DMS 273 (cell line): ENCODE measurements around the gene LDB2.
"Not testable (repeated sequence)": the region's sequence is repeated elsewhere in the genome, so short reads cannot be mapped to it uniquely, and the experiment has no call there.

Experiments
- DNase-seq: peaks from one replicate; lab custom pipeline; 2025; ENCODE audit not compliant: unreplicated experiment; lab: John Stamatoyannopoulos, UW

LDB2 gene

DNA sequence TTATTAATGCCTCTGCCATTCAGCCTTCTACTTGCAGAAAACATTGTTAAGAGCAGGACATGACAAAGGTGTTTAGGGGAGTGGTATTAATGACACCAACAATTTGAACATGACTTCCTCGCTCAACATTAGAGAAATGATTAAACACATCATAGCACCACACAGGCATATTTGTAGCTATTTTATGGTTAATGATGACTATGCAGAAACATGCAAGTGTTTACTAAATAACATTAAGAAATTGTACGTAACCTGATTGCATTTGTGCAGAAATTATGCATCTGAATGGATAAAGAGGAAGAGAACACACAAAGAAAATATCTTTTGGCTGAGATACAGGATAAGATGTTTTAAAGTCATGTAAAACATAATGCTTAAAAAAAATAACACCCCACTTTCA, 323.5 kb downstream of the LDB2 start:
- no peak for DNase-seq

DNA sequence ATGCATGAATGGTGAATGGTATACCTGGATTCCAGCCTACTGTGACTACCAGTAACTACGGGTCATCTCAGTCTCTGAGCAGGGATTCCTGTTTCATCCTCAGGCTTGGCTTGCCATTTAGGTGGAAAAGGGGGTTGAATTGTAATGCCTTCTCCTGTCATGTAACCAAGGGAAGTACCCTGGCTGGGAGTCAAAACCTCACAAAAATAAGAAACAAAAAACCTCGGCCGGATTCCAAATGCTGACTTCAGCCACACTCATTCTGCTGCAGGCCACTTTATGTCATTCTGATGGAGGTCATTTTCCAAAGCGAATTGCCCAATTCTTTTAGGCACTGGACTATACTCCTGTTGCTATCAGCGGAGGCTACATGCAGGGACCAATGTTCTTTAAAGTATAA, 324.7 kb downstream of the LDB2 start:
- DNase-seq = no peak

- DNase-seq = no peak
Observed at GRCh38 chr4:16573206-16573605, 325.2 kb downstream of the LDB2 start.

DNA sequence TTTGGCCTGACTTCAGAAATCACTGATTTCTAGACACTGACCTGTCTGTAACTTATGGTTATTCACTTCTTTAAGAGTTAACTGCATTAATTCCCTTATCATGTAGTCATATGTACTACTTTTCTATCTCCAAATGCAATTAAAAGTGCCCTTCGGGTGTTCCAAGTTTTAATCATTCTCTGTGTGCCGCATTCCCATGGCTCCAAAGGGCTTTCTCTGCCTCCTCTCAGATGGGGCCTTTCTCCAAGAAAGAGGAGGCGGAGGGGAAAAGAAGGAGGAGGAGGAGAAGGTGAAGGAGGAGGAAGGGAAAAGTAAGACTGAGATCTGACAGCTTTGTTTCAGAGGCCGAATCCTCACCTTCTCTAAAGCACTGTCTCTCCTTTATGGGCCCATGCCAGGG, 325.8 kb downstream of the LDB2 start:
- DNase-seq = no peak

DNA sequence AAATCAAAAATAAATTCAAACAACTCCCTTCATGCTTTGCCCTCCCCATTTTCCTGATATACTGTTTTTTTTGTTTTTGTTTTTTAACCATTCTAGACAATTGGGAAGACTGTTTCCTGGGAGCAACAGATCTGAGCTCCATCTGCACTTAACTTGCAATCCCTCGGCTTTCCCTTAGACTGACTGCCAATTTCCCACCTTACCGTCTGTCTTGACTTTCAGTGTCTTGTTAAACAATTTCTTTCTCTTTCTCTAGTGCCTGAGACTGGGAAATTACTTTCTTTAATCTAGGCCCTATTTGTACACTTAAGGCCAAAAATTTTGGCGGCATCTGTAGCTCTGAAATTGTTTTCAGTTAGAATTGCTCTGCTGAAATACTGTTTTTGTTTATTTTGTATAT, 326.3 kb downstream of the LDB2 start:
- DNase-seq = peak; percentile 0

DNA sequence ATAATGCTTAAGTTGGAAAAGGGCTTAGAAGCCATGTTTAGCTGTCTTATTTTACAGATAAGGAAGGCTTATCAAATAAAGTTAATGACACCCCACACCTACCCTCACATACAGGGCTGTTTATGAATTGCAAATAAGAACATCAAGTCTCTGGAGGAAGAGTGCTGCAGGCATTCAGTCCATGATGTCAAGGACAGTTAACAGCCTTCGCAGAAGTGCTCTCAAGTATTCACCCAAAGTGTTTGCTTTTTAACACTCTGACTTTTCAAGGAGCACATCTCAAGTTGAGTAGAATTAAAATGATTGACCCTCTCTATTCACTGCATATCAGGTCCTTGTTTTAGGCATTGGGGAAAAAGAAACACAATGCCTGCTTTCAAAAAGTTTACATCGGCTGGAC, 328.7 kb downstream of the LDB2 start:
- no peak for DNase-seq

- not testable (repeated sequence) for DNase-seq
Observed at GRCh38 chr4:16557316-16557715, 341.1 kb downstream of the LDB2 start.

- DNase-seq = no peak
Observed at GRCh38 chr4:16555156-16555555, 343.3 kb downstream of the LDB2 start.

DNA sequence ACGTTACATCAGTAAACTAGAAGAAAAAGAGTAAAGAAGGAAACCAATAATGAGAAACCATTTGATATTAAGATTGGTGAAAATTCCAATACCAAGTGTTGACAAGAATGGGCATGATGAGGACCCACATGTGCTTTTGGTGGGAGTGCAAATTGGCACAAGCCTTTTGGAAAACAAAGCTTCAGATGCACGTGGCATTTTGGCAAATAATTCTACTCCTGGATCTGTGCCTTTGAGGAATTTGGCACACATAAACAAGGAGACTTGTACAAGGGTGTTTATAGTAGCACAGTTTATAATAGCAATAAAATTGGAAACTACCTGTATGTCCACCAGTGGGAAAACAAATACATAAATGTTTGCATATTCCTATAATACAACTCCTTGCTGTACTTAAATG, 347.9 kb downstream of the LDB2 start:
- DNase-seq = no peak

DNA sequence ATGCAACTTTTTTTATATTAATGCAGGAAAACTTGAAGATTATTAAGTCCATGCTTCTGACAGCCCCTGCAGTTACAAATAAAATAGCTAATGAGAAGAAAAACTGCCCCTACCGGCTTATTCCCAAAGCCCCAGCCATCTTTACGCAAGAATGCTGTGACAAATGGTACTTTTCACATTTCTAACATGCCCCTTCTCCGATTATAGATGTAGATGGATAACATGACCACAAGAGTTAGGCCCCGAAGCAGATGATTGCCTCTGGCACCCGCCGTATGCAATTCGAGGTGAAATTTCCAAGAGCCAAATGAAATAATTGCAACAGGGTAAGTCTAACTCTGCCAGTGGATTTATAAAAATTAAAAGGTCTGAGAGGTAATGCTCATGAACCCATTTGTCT, 352.8 kb downstream of the LDB2 start:
- DNase-seq = no peak

DNA sequence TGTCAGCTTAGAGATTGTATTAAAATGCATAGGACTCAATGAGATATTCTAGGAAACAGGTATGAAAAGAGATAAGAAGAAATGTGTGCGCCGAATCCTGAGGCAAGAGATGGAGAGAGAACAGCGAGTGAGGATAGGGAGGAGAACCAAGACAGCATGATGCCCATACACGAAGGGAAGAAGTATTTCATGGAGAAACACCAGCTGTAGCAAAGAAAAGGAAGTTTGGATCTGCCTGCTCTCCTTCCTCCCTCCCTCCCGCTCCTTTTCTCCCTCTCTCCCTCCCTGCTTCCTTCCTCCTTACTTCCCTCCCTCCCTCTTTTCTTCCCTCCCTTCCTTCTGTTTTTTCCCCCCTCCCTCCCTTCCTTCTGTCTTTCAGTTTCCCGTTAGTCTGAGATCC, 353.6 kb downstream of the LDB2 start:
- no peak for DNase-seq

GRCh38 chr4:16544251-16544721, 354.2 kb downstream of the LDB2 start:
- DNase-seq = no peak

DNA sequence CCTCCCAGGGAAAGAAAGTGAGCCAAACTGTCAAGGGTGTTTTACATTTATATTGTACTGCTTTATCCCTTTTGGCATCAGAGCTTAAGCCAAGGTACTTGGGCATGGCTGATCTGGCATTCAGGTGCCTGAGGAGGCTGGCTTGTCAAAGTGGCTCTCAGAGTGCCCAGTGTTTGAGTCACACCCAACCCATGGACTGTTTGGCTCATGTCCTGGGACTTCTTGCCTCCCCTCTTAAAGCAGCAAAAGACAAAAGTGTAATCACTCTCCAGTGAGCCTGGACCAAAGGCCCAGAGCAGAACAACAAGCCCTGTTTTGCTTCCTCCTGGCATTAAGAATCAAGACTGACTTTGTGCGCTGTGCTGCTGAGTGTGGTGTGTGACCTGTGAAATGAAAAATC, 360.5 kb downstream of the LDB2 start:
- no peak for DNase-seq

- no peak for DNase-seq
Observed at GRCh38 chr4:16532240-16532970, 366.0 kb downstream of the LDB2 start.

DNA sequence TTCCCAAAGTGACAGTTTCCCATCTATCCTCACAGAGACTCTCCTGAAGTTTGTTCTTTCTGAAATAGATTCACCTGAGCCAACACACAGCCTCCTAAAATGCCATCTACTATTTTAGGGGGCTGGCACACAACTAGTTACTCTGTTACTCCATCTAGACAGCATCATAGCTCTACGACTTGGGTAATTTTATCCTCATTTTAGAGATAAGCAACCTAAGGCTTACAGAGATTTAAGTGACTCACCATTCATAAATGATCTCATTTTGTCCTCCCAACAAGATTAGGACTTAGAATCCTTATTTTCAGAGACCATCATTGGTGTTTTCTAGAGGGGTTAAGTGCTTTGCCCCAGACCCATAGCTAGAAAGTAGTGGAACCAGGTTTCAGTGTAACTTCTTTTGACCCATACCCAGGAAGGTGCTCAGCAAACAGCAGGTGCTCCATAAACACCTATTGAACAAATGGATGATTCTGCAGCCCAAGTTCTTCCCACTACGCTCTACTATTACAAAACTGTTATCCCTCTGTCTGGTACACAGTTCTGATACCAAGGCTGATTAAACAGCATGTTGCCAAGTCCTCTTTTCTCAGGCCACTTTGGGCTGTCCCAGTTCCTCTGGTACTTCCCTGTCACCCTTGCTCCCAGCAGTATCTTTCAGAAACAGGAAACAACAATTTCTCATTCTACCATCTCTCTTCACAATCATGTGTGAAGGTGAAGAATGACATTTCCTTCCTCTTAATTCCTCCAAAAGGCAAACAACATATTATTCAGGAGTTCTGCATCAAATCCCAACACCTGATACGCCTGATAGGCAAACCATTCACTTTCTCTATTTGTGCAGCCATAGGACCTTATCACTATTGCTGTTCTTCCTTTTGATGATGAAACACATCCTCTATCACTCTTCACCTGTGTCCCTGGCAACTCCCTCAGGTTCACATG, 367.5 kb downstream of the LDB2 start:
- no peak for DNase-seq

DNA sequence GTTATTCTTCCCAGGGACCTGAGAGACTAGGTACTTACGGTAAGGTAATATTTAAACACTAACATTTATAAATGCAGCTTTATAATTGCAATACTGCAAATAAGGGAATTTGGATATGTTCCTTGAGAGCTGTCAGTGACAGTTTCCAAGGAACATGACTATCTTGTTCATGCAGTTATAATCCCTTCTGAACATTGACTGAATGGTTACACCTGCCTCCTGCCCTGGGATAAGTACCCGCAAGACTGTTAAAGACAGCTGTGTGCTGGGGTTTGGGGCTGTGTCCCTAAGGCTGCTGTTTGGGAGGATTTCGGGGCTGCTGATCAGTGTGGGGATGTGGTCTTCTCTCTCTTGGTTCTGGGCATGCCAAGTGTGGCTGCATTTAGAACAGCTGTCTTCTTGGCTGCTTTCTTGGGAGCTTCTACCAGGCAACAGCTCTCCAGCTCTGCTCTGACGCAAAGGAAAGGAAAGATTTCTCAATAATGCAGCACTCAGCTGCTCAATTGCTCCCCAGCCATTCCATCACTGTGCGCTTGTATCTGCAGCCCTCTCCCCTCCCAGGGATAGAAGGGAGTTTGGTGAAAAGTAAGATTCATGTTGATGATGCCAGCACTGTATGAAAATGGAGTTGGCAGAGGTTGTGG, 373.4 kb downstream of the LDB2 start:
- DNase-seq = no peak

DNA sequence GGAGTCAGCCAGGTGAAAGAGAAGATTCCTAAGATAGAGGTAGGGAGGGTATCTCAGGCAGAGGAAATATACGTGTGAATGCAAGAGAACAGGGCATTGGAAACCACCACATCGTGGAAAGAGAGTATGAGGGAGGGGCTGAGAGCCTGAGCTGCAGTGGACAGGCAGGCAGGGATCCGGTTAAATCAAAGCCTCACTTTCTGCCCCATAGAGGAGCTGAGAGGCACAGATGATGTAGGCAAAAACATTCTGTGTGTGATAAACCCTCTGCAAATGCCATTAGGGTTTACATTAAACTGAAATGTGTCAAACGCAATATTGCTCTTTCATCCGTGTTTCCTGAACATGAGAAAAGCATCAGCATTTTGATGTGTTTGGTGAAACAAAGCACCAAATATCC, 374.0 kb downstream of the LDB2 start:
- DNase-seq = no peak

- not testable (repeated sequence) for DNase-seq
Observed at GRCh38 chr4:16523526-16523925, 374.9 kb downstream of the LDB2 start.

- no peak for DNase-seq
Observed at GRCh38 chr4:16521156-16521915, 377.1 kb downstream of the LDB2 start.

- DNase-seq = peak; percentile 73
Observed at GRCh38 chr4:16516796-16517439, 381.5 kb downstream of the LDB2 start.
